22Rv1 (cell line): ENCODE measurements around the gene APOBEC3G.

ENCODE experiments used
- H3K27ac ChIP-seq: fragments of 450-650 bp; 2 replicates; pipeline ENCODE4 v1.5.1; 2017
- ZFX ChIP-seq: fragments of 450-650 bp; IDR thresholded peaks from 2 replicates; pipeline ENCODE4 v1.6.1; 2017; ENCODE audit warnings: antibody characterized with exemption, borderline replicate concordance
- TF ChIP-seq, protein P1 (sequence below): fragments of 450-650 bp; IDR thresholded peaks from 2 replicates; pipeline ENCODE4 v1.5.1; 2017; ENCODE audit warnings: mild to moderate bottlenecking

APOBEC3G gene

DNA sequence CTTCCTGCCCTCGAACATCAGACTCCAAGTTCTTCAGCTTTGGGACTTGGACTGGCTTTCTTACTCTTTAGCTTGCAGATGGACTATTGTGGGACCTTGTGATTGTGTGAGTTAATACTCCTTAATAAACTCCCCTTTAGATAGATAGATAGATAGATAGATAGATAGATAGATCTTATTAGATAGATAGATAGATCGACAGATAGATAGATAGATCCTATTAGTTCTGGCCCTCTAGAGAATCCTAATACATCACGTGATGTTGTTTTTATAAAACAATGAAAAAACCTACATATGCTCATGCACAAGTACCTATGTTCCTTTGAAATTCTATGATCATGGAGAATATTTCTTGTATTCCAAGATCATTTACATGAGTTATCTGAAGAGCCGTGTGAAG lies 43.9 kb downstream of the APOBEC3G start:
- no peak for TF ChIP-seq ZFX
- TF ChIP-seq, protein P1, sequence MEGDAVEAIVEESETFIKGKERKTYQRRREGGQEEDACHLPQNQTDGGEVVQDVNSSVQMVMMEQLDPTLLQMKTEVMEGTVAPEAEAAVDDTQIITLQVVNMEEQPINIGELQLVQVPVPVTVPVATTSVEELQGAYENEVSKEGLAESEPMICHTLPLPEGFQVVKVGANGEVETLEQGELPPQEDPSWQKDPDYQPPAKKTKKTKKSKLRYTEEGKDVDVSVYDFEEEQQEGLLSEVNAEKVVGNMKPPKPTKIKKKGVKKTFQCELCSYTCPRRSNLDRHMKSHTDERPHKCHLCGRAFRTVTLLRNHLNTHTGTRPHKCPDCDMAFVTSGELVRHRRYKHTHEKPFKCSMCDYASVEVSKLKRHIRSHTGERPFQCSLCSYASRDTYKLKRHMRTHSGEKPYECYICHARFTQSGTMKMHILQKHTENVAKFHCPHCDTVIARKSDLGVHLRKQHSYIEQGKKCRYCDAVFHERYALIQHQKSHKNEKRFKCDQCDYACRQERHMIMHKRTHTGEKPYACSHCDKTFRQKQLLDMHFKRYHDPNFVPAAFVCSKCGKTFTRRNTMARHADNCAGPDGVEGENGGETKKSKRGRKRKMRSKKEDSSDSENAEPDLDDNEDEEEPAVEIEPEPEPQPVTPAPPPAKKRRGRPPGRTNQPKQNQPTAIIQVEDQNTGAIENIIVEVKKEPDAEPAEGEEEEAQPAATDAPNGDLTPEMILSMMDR = no peak

DNA sequence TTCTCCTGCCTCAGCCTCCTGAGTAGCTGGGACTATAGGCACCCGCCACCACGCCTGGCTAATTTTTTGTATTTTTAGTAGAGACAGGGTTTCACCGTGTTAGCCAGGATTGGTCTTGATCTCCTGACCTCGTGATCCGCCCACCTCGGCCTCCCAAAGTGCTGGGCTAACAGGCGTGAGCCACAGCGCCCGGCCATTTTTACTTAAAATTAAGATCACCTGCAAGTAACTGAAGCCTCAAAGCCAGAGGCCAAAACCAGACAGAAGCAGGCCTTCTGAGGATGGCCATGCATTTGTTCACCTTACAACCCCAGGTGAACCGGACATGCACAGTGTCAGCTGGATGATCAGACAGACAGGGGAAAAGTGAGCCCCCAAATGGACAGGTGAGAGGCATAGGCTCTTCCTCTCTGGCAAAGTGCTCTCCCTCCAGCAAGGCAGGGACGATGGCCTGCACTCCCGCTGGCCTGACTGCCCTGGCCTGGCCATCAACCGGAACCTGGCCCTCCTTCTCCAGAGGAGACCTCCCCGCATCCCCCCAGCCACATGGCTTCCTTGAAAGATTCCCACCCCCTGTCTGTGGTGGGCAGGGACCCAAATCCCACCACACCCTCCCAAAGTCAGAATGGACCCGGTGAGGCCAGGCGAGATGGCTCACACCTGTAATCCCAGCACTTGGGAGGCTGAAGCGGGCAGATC lies 45.8 kb downstream of the APOBEC3G start:
- H3K27ac ChIP-seq = no peak overlapping the region

More for the DNA sequence above, 43.9 kb downstream of the APOBEC3G start:
- H3K27ac ChIP-seq = no peak overlapping the region

DNA sequence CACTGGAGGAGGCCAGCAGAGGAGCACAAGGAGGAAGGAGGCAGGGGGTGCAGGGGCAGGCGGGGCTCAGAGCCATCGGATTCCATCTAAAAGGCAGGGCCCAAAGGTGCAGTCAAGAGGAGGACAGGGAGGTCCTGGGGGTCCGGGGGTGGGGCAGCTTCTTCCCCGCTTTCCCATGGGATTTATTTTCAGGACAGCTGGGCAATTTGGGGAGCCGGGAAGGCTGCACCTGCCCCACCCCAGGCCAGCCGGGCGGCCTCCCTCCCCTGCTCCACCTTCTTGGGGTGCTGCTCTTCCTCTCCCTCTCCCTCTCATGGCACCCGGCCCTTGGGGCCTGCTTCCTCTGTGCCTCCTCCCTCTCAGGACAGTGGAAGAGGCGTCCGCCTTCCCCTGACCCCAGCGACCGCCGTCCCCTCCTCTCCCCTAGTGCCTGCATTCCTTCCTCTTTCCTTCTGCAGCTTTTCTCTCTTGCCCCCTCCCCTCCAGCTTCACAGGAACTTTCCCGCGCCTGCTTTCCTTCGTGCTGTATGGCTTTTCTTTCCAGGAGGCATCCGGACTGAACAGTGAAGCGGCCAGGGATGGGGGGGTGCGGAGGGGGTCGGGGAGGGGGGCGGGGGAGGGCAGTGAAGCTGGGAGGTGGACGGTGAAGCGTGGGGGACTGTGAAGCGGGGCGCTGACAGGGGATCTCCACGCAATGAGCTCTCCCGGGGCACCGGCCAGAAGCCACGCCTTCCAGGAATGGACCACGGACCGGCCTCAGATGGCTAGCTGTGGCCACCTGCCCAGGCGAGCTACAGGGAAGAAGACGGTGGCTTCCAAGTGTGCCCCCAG lies 46.9 kb downstream of the APOBEC3G start:
- no peak overlapping the region for H3K27ac ChIP-seq
- TF ChIP-seq, protein P1 = no peak
- TF ChIP-seq ZFX = no peak

More for the DNA sequence above, 45.8 kb downstream of the APOBEC3G start:
- no peak for TF ChIP-seq ZFX
- TF ChIP-seq, protein P1 = no peak

DNA sequence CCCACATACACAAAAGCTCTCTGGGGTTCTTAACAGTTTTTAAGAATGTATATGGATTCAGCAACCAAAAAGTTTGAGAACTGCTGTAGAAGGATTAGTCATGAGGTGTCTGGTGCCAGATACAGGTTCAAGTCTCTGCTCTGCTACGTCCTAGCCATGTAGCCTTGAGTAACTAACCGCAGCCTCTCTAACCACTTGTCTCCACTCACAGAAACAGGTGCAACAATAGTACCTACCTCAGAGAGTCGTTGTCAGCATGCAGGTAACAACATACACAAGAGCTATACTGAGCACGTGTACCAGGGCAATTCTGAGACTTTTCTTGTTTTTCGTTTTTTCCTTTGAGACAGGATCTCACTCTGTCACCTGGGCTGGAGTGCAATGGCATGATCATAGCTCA lies 48.5 kb downstream of the APOBEC3G start:
- TF ChIP-seq, protein P1 = no peak
- TF ChIP-seq ZFX = no peak
- no peak overlapping the region for H3K27ac ChIP-seq

DNA sequence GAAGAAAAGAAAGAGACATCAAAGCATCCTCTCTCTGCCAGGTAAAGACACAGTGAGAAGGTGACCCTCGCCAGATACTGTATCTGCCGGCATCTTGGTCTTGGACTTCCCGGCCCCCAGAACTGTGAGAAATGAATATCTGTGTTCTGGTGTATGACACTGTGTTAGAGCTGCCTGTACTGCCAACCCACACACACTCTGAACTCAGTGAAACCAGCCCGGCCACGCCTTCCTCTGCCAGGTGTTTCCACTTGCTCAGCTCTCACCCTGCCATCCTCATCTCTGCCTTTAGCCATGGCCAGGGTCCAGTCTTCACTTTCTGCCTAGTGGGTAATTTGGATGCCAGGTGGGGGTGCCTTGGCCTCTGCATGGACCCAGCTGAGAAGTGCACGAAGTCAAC lies 51.4 kb downstream of the APOBEC3G start:
- no peak overlapping the region for H3K27ac ChIP-seq
- TF ChIP-seq, protein P1 = no peak
- no peak for TF ChIP-seq ZFX

DNA sequence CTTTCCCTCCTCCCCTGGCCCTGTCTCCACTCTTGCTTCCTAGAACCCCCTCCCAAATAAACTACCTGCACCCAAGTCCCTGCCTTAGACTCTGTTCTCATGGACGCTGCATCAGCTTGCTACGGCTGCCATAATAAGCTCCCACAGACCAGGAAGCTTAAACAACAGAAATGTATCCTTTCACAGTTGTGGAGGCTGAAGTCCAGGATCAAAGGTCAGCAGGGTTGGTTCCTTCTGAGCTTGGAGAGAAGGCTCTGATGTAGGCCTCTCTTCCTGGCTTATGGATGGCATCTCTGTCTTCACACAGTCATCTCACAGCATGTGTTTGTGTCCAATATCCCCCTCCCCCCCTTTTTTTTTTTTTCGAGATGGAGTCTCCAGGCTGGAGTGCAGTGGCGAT lies 52.0 kb downstream of the APOBEC3G start:
- H3K27ac ChIP-seq = no peak overlapping the region
- no peak for TF ChIP-seq ZFX
- TF ChIP-seq, protein P1 = no peak

DNA sequence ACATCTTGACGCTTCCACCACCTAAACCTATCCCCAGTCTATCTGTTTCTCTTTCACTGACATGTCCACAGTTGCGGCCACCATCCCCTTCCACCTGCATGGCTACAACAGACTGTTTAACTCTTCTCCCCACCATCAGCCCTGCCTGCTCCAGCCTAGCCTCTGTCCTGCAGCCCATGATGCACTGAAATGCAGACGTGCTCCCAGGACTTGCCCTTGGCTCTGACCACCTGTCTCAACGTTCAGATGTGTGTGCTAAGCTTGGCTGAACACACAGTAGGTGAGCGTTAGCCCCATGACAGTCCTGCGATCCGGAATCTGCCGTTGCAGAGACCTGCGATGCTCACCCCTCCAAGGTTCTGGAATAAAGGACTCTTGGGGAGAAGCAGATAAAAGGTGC lies 52.7 kb downstream of the APOBEC3G start:
- H3K27ac ChIP-seq = no peak overlapping the region
- TF ChIP-seq, protein P1 = no peak
- TF ChIP-seq ZFX = no peak
